ENCODE results near the gene TRIM73. TPM values are rescaled to one million over a fixed set of nuclear protein-coding genes. Genes with fewer than 3 reads are reported as not detected.
"Not testable (repeated sequence)": the region's sequence is repeated elsewhere in the genome, so short reads cannot be mapped to it uniquely, and the experiment has no call there.

The TRIM73 gene
- total RNA-seq, 2 donors from 2014 or later, result 4.1 to 7.1 TPM

GRCh38 chr7:75442465-75443111, 47.2 kb downstream of the TRIM73 start:
- Histone ChIP-seq H3K27ac (peak overlapping the region; percentile 65 to 78), H3K36me3 (peaks cover 5 to 12% of the 10 kb centered on the region in 2 donors), H3K4me3 (peak overlapping the region; percentile 44 to 49)
- DNase-seq (ENCODE audit: low spot score); H3K27me3 ChIP-seq (replicated peaks; ENCODE audit: insufficient read depth); H3K9me3 ChIP-seq; intact Hi-C loops (cut with DNase I); H3K4me1 ChIP-seq (replicated peaks): not testable (repeated sequence)
- TF ChIP-seq CTCF (IDR thresholded peaks at IDR 0.05) (peak in 1 of 4 experiments; percentile 15), POLR2A (IDR thresholded peaks at IDR 0.05) (peak; percentile 53)
- 0% methylated on average over 1 of the region's 76 CpGs for WGBS

GRCh38 chr7:75449946-75450345, 54.5 kb downstream of the TRIM73 start:
- intact Hi-C loops (cut with DNase I); DNase-seq (ENCODE audit: low spot score); H3K36me3 ChIP-seq; H3K4me3 ChIP-seq; H3K4me1 ChIP-seq (replicated peaks); H3K27ac ChIP-seq; H3K27me3 ChIP-seq (replicated peaks; ENCODE audit: insufficient read depth); H3K9me3 ChIP-seq: not testable (repeated sequence)
- 96% methylated on average over 3 of the region's 5 CpGs for WGBS

GRCh38 chr7:75452494-75452955, 57.1 kb downstream of the TRIM73 start:
- not testable (repeated sequence) for H3K27me3 ChIP-seq (replicated peaks; ENCODE audit: insufficient read depth); DNase-seq (ENCODE audit: low spot score)
- 9% methylated on average over 4 of the region's 4 CpGs for WGBS

More at GRCh38 chr7:75452494-75452955, 57.1 kb downstream of the TRIM73 start:
- H3K9me3 ChIP-seq; H3K36me3 ChIP-seq; H3K4me3 ChIP-seq; intact Hi-C loops (cut with DNase I); H3K27ac ChIP-seq; H3K4me1 ChIP-seq (replicated peaks): not testable (repeated sequence)
- peak in 1 of 4 experiments; percentile 36 for TF ChIP-seq CTCF (IDR thresholded peaks at IDR 0.05)

Small RNAs within 50 kb of the gene (small RNA-seq; reads per million reads assigned to genes)
- 0 reads per million in 2 donors for gene RF00019

Other genes starting within 250 kb of the TRIM73 start
- 10 to 100 TPM; 20.4 to 39.8 TPM for gene POM121C, start 90.7 kb downstream of the TRIM73 start, total RNA-seq
- gene SPDYE5, start 96.7 kb downstream of the TRIM73 start, total RNA-seq, result 1 to 10 TPM in 1 of 2 donors, not detected in 1; 1.5 TPM